Pancreas (tissue), 10 donors: ENCODE measurements around the gene EHD2. TPM values are rescaled to one million over a fixed set of nuclear protein-coding genes. Genes with fewer than 3 reads are reported as not detected.

ENCODE experiments used
- ATAC-seq, 4 donors: fragments of 200-7000 bp; cut with Tn5 transposase; one replicate each; pipeline versions ENCODE4 v1.8.0 to v1.9.1; 2020; ENCODE audit warnings: mild to moderate bottlenecking in 4 of 4, moderate library complexity in 4 of 4
- DNase-seq, 6 donors: peaks; one replicate each; pipeline ENCODE4 v3.0.0-alpha.2; 2020
- FAIRE-seq: peaks from 2 replicates; lab custom pipeline; 2012; peaks lifted over from hg19 to GRCh38; lab: Jason Lieb, UNC
- H3K27ac ChIP-seq, 4 donors: fragments of 200-600 bp; sonication (generic); 1 replicate in 3 of 4; 2 replicates in 1 of 4; pipeline versions ENCODE4 v1.5.0 to v1.8.0; 2020
- H3K27me3 ChIP-seq, 4 donors: fragments of 200-600 bp; one replicate each; pipeline ENCODE4 v1.8.0; 2021
- H3K36me3 ChIP-seq, 3 donors: fragments of 200-600 bp; sonication (generic) in 1 of 3; one replicate each; pipeline versions ENCODE4 v1.5.0 to v1.8.0; 2020 to 2021
- H3K4me1 ChIP-seq, 3 donors: fragments of 200-600 bp; one replicate each; pipeline ENCODE4 v1.8.0; 2021
- H3K4me3 ChIP-seq, 4 donors: fragments of 200-600 bp; sonication (generic) in 2 of 4; one replicate each; pipeline versions ENCODE4 v1.5.0 to v1.8.0; 2020 to 2021
- H3K9me3 ChIP-seq, 4 donors: fragments of 200-600 bp; one replicate each; pipeline ENCODE4 v1.8.0; 2021
- CTCF ChIP-seq, 4 donors: fragments of 200-600 bp; sonication (generic) in 3 of 4; IDR thresholded peaks; one replicate each; pipeline versions ENCODE4 v1.5.0 to v1.8.0; 2021; ENCODE audit warnings: antibody characterized with exemption in 4 of 4
- WGBS, 2 donors: extraction: QIAGEN DNeasy Blood & Tissue Kit; methylation state at CpG; one replicate each; pipeline ENCODE4 v1.1.7; 2013; 5-methylcytosine and 5-hydroxymethylcytosine counted together
- intact Hi-C, 3 donors: fragments of 100-400 bp; cut with DNase I; formaldehyde crosslinking; loops; one replicate each; pipeline versions ENCODE4 v1.11.1 to v1.14.2; 2022
- polyA plus RNA-seq, 2 donors: library from polyadenylated mRNA; stranded (reverse); fragments of 200-250 nt; gene quantifications; one replicate each; pipeline ENCODE4 v1.2.3, GENCODE V29; 2013
- total RNA-seq, 6 donors: library from RNA; stranded (reverse); fragmentation: NEBNext Ultra II Directional in 4 of 6; extraction: Animal tissue kit (Norgen Biotek cat#: 25700) in 4 of 6; gene quantifications; one replicate each; pipeline versions ENCODE4 v1.2.1 to v1.2.4, GENCODE V29; 2021 to 2023
- donor health status: healthy with polysubstance abuse.
- donor health status: DM: no; HTN: no; CAD: no; lungs with moderate emphysema.
- donor health status: DM: no; HTN: no; CAD: no.
- donor health status: control.
- donor health status: control.
- donor health status: Bipolar disorder and iron deficiency.
- donor health status: DM: yes; HTN: yes; CAD: no.
- donor health status: DM: no; HTN: no; CAD: no.
- donor health status: DM: no; HTN: no; CAD: no.
- donor health status: DM: yes; HTN: yes; CAD: no.

EHD2 gene
- total and polyA plus RNA-seq, 8 donors, result 13.4 to 28.3 (median 19.6) TPM

- H3K27ac ChIP-seq, result no peak overlapping the region
- ATAC-seq (no peak), FAIRE-seq (no peak), DNase-seq (peak in 1 of 6 donors; percentile 70)
- 93 to 94% methylated on average over 29 to 37 of the region's 37 CpGs for WGBS, 2 donors
- peaks cover 11 to 83% (median 65%) of the 10 kb centered on the region in 3 donors for H3K36me3 ChIP-seq
- TF ChIP-seq CTCF (IDR thresholded peaks at IDR 0.05), result no peak
- intact Hi-C loops, result no loop called here
- no peaks in the 10 kb centered on the region for H3K9me3 ChIP-seq
- no peak overlapping the region for H3K4me3 ChIP-seq
- H3K27me3 ChIP-seq, result no peaks in the 10 kb centered on the region
- H3K4me1 ChIP-seq, result peaks cover 0 to 7% (median 6%) of the 10 kb centered on the region in 3 donors
These were observed 41.2 kb downstream of the EHD2 start for GRCh38 chr19:47754206-47755064.

GRCh38 chr19:47755065-47755761 is 42.0 kb downstream of the EHD2 start:
- no peak for TF ChIP-seq CTCF (IDR thresholded peaks at IDR 0.05)
- 87 to 91% methylated on average over 30 to 36 of the region's 36 CpGs for WGBS, 2 donors
- no peak for FAIRE-seq
- no peaks in the 10 kb centered on the region for H3K9me3 ChIP-seq
- DNase-seq, result peak in 1 of 6 donors; percentile 70
- intact Hi-C loops, result no loop called here
- no peak for ATAC-seq
- no peak overlapping the region for H3K27ac ChIP-seq
- no peak overlapping the region for H3K4me3 ChIP-seq
- H3K36me3 ChIP-seq, result peaks cover 11 to 75% (median 60%) of the 10 kb centered on the region in 3 donors
- H3K4me1 ChIP-seq, result peaks cover 0 to 7% (median 6%) of the 10 kb centered on the region in 3 donors
- no peaks in the 10 kb centered on the region for H3K27me3 ChIP-seq

GRCh38 chr19:47755762-47756626 is 42.8 kb downstream of the EHD2 start:
- Histone ChIP-seq H3K27me3 (no peaks in the 10 kb centered on the region), H3K4me1 (peaks cover 0 to 7% (median 6%) of the 10 kb centered on the region in 3 donors), H3K9me3 (no peaks in the 10 kb centered on the region), H3K27ac (no peak overlapping the region), H3K36me3 (peaks cover 9 to 67% (median 52%) of the 10 kb centered on the region in 3 donors), H3K4me3 (no peak overlapping the region)
- intact Hi-C loops, result no loop called here
- TF ChIP-seq CTCF (IDR thresholded peaks at IDR 0.05), result no peak
- no peak for FAIRE-seq
- ATAC-seq, result no peak
- 91 to 92% methylated on average over 27 to 28 of the region's 28 CpGs for WGBS, 2 donors
- no peak for DNase-seq

- TF ChIP-seq CTCF (IDR thresholded peaks at IDR 0.05), result no peak
- Histone ChIP-seq H3K4me3 (no peak overlapping the region), H3K4me1 (peaks cover 0 to 7% (median 6%) of the 10 kb centered on the region in 3 donors), H3K27me3 (no peaks in the 10 kb centered on the region), H3K27ac (no peak overlapping the region), H3K36me3 (peaks cover 4 to 61% (median 46%) of the 10 kb centered on the region in 3 donors), H3K9me3 (no peaks in the 10 kb centered on the region)
- WGBS, 2 donors, result 92% methylated on average over 12 of the region's 12 CpGs
- intact Hi-C loops, result no loop called here
- ATAC-seq (no peak), FAIRE-seq (no peak), DNase-seq (no peak)
These were observed 43.4 kb downstream of the EHD2 start for GRCh38 chr19:47756627-47756929.
